Transverse colon (tissue), 4 donors: ENCODE measurements around the gene MAP2K6.

Source experiments
- CTCF ChIP-seq, 5 experiments: fragments of 200-600 bp in 3 of 5; fragments of 450-650 bp in 2 of 5; sonication (generic) in 3 of 5; IDR thresholded peaks; 1 replicate in 2 of 5; 2 replicates in 3 of 5; pipeline ENCODE4 v1.5.1; 2016 to 2017; ENCODE audit warnings: antibody characterized with exemption in 5 of 5, inconsistent platforms in 3 of 5, mild to moderate bottlenecking in 2 of 5, moderate library complexity in 1 of 5
- EP300 ChIP-seq: sonication (generic); formaldehyde crosslinking; IDR thresholded peaks from one replicate; pipeline ENCODE4 v1.6.1; 2017; ENCODE audit warnings: antibody characterized with exemption, low read depth
- POLR2A ChIP-seq: fragments of 450-650 bp; IDR thresholded peaks from one replicate; pipeline ENCODE4 v1.6.1; 2016; ENCODE audit warnings: antibody characterized with exemption, mild to moderate bottlenecking, moderate library complexity
- POLR2AphosphoS5 ChIP-seq, 3 donors: sonication (generic); formaldehyde crosslinking; IDR thresholded peaks; one replicate each; pipeline ENCODE4 v1.6.1; 2016; ENCODE audit warnings: antibody characterized with exemption in 3 of 3

DNA sequence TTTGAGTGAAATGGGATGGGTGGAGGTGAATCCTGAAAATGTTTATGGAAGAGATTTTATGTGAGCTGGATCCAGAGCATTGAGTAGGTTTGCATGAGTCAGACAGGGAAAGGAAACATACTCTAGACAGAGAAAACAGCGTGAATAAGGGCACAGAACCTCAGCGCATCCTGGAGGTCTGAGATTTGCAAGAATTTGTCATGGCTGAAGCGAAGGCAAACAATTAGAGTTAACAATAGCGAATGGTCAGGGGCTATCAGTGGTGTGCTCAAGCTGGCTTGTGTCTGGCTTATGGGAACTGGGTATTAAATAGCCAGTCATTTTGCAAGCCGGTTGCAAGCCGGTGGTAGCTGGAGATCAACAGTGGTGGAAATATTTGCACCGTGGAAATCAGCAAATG lies 36.4 kb downstream of the MAP2K6 start:
- TF ChIP-seq CTCF (IDR thresholded peaks at IDR 0.05), result no peak
- no peak for TF ChIP-seq EP300
- TF ChIP-seq POLR2A, result no peak
- TF ChIP-seq POLR2AphosphoS5 (IDR thresholded peaks at IDR 0.05), result no peak
